GM18951 (cell line): Measurements from ENCODE around the gene TCTN3.
"Not testable (repeated sequence)": the region's sequence is repeated elsewhere in the genome, so short reads cannot be mapped to it uniquely, and the experiment has no call there.

Experiments used
- POLR2A ChIP-seq: IDR thresholded peaks from 4 replicates; pipeline ENCODE4 v1.6.1; 2011; ENCODE audit warnings: mild to moderate bottlenecking; ENCODE audit not compliant: insufficient read length, insufficient read depth; ENCODE audit errors: extremely low read depth
- in situ Hi-C: fragments of 300-500 bp; cut with MboI; formaldehyde crosslinking; loops from one replicate; pipeline ENCODE4 v1.12.0; 2022; ENCODE audit warnings: low sequenced_read_pairs, mixed read lengths, inconsistent platforms; ENCODE audit not compliant: unreplicated experiment

The TCTN3 gene

DNA sequence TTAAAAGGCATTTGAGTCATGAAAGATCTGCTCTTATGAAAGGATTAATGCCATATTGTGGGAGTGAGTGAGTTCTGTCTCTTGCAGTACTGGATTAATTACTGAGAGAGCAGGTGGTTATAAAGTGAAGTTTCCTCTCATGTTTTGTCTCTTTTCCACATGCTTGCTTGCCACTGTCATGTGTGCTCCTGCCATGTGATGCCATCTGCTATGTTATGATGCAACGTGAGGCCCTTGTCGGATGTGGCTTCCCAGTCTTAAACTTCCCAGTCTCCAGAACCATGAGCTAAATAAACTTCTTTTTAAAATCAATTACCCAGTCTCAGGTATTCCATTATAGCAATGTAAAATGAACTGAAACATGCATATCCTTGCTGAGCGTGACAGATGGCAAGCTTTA lies 22.7 kb upstream of the TCTN3 start:
- in situ Hi-C loops: no loop called here
- TF ChIP-seq POLR2A: no peak

DNA sequence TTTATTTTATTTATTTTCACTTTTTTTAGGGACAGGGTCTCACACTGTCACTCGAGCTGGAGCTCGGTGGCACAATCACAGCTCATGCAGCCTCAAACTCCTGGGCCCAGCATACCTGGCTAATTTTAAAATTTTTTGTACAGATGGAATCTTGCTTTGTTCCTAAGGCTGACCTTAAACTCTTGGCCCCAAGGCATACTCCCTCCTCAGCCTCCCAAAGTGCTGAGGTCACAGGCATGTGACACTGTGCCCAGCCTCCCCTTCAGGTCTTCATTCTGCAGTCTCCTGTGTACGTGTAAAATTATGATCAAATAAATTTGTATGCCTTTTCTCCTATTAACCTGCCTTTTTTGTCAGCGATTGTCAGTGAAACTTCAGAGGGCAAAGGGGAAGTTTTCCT lies 17.8 kb upstream of the TCTN3 start:
- in situ Hi-C loops: no loop called here
- TF ChIP-seq POLR2A: no peak

- in situ Hi-C loops: no loop called here
- TF ChIP-seq POLR2A: no peak
Measured at GRCh38 chr10:95706990-95707389, 13.3 kb upstream of the TCTN3 start.

DNA sequence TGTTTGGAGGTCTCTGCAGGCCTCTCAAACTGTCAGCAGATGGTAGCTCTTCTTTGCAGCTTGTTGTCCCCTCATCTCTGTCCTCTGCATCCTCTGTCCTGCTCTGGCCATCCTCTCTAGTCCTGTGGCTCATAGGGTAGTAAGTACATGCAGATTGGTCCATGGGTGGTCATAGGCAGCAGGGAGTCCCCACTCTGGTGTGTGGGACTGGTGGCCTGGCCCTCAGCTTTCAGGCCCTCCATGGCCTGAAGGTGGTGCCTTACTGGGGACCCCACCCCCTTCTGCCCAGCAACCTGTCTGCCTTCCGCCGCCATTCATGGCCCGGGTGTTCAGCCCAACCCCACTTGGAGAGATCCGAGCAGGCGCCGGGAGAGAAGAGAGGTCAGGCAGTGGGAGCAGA lies 12.8 kb upstream of the TCTN3 start:
- in situ Hi-C loops: no loop called here
- no peak for TF ChIP-seq POLR2A

GRCh38 chr10:95698415-95698814 lies 4.7 kb upstream of the TCTN3 start:
- in situ Hi-C loops: loop anchor here (5.0 to 25.0 kb wide), 2 partner anchors 144 to 289 kb away; no protein-coding TSS in a partner anchor
- no peak for TF ChIP-seq POLR2A

DNA sequence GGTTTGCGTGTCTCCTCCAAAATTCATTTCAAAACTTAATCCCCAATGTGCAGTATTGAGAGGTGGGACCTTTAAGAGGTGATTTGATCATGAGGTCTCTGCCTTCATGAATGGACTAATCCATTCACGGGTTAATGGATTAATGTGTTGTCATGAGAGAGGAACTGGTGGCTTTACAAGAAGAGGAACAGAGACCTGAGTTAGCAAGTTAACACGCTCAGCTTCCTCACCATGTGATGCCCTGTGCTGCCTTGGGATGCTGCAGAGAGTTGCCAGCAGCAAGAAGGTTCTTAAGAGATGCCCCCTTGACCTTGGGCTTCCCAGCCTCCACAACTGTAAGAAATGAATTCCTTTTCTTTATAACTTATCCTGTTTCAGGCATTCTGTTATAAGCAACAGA lies 3.7 kb upstream of the TCTN3 start:
- in situ Hi-C loops: loop anchor here (5.0 to 25.0 kb wide), 2 partner anchors 145 to 290 kb away; no protein-coding TSS in a partner anchor
- TF ChIP-seq POLR2A: no peak

DNA sequence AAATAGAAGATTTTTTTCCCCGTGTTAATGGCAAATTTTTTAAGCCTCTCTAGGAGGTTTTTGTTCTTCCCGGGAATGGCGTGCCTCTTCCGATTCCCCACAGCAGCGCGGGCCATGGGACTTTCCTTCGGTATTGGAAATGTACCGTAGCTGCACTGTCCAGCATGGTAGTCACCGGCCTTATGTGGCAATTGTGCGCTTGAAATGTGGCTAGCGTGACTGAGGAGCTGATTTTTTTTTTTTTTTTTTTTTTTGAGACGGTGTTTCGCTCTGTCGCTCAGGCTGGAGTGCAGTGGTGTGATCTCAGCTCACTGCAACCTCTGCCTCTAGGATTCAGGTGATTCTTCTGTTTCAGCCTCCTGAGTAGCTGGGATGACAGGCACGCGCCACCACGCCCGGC lies 938 bp upstream of the TCTN3 start:
- in situ Hi-C loops: loop anchor here (5.0 to 25.0 kb wide), 2 partner anchors 148 to 293 kb away; no protein-coding TSS in a partner anchor
- no peak for TF ChIP-seq POLR2A

DNA sequence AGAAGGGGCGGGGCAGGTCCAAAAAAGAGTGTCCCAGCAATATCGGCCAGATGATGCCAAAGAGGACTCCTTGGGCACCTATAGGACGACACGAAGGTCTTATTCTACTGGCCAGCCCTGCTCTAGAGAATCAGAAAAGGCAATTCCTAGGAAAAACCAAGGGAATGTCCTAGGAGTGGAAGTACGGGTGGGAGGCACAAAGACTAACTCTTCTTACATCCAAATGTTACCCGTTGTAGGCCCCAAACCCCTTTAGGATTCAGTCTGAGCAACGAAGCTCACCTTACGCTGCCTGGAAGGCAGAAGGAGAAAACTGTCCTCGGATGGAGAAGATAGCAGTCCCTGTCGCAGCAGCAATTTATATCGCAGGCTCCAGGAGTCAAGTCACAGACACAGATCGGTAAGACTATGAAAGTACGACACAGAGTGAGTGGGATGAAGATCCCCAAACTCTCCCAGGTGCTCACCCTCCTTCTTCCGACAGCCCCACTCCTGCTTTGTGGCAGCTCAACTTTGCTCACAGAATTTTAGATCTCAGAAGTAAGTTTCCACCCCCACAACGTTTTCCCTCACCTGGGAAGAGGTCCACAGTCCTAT lies 558 bp downstream of the TCTN3 start:
- in situ Hi-C loops: loop anchor here (25.0 kb wide), 1 partner anchor 294 kb away; no protein-coding TSS in a partner anchor
- TF ChIP-seq POLR2A: no peak

GRCh38 chr10:95691281-95691680 lies 2.4 kb downstream of the TCTN3 start:
- TF ChIP-seq POLR2A: no peak
- in situ Hi-C loops: loop anchor here (25.0 kb wide), 1 partner anchor 296 kb away; no protein-coding TSS in a partner anchor

DNA sequence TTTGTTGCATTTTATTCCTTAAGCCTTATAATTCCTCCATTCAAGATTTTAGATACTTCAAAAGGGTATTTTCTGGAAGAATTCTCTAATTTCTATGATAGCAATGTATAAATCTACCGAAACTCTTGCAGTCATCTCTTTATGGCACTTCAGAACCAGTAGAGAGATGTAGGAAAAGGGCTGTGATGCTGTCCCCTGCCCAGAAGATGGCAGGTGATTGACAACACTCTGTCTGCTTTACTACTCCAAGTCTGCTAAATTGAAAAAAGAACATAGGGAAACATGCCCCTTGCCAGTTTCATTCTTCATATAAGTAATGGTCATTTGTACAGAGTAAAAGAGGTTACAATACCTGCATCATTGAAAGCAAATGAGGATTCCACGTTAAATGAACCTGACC lies 5.1 kb downstream of the TCTN3 start:
- no peak for TF ChIP-seq POLR2A
- in situ Hi-C loops: loop anchor here (25.0 kb wide), 1 partner anchor 299 kb away; no protein-coding TSS in a partner anchor

- in situ Hi-C loops: loop anchor here (25.0 kb wide), 1 partner anchor 303 kb away; no protein-coding TSS in a partner anchor
- no peak for TF ChIP-seq POLR2A
Measured at GRCh38 chr10:95683966-95684365, 9.8 kb downstream of the TCTN3 start.

DNA sequence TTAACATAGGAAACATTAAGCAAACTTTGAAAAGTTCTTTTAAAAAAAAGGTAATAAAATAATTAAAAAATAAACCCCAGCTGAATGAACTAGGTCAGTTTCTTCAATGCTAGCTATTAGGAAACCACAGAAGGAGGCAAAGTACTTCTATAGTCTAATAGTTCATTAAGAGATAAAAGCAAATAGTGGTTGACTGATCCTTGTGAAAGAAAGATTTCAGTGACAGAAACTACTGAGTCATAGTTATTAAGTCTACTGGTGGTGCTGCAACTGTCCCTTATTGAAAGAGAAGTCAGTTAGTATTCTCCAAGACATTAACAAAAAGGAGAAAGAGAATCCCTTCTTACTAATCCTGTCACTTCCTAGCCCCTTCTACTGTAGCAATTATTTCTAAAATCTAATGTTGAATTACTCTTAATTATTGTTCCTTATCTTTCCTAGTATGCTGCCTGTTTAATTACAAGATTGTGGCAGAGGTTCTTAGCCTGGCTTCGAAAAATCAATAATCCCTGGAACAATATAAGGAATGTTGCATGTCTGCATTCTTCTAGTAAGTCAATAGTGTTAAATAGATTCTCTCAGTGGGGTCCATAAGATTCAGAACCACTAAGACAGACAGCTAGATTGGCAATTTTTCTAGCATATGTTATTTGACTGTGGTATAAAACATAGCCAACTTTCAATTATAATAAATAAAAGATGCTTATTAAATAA lies 18.2 kb downstream of the TCTN3 start:
- no peak for TF ChIP-seq POLR2A
- in situ Hi-C loops: loop anchor here (25.0 kb wide), 1 partner anchor 312 kb away; no protein-coding TSS in a partner anchor

GRCh38 chr10:95674643-95675042 lies 19.1 kb downstream of the TCTN3 start:
- in situ Hi-C loops: loop anchor here (25.0 kb wide), 1 partner anchor 313 kb away; no protein-coding TSS in a partner anchor
- TF ChIP-seq POLR2A: no peak

DNA sequence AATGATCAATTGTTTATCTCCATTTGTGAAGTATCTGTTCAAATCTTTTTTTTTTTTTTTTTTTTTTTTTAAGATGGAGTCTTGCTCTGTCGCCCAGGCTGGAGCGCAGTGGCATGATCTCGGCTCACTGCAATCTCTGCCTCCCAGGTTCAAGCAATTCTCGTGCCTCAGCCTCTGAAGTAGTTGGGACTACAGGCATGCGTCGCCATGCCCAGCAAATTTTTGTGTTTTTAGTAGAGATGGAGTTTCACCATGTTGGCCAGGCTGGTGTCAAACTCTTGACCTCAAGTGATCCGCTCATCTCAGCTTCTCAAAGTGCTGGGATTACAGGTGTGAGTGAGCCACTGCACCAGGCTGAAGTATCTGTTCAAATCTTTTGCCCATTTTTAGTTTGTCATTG lies 21.1 kb downstream of the TCTN3 start:
- in situ Hi-C loops: not testable (repeated sequence)
